Neural progenitor cell (in vitro differentiated cells): ENCODE data around the gene SERGEF.

Experiments
- EZH2 ChIP-seq: fragments of 200-600 bp; sonication (generic); IDR thresholded peaks from 2 replicates; pipeline ENCODE4 v1.6.1; 2017; ENCODE audit warnings: antibody characterized with exemption, mild to moderate bottlenecking, moderate library complexity
- TF ChIP-seq, protein P1 (sequence below): fragments of 200-600 bp; sonication (generic); IDR thresholded peaks from 2 replicates; pipeline ENCODE4 v1.5.1; 2017; ENCODE audit warnings: antibody characterized with exemption, mild to moderate bottlenecking

DNA sequence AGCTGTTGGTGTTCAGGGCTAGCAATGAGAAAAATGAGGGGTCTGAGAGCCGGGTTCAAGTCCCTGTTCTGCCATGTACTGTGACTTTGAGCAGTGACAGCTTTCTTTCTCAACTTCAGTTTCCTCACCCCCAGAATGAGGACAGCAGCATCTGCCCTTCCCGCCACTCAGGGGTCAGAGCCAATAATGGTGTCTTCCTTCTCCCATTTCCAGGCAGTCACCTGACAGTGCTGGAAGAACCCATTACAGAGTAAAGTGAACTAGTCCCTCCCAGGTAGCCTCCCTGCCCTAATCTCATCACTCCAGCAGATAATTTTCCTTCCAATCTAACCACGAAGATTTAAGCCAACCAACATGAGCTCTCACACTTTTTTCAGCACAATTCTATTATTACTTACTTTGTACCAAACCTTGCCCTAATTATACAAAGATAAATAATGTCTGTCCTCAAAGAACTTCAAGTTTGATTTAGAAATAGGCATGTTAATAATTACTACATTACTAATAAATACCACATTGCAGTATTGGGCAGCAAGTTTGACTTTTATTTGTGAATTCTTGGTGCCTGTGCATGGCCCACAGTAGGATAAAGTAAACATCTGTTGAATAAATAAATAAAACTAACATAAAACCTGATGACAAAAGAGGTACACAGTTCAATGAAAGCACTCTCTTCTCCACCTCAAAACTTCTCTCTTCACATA is 61.0 kb downstream of the SERGEF start:
- TF ChIP-seq, protein P1, sequence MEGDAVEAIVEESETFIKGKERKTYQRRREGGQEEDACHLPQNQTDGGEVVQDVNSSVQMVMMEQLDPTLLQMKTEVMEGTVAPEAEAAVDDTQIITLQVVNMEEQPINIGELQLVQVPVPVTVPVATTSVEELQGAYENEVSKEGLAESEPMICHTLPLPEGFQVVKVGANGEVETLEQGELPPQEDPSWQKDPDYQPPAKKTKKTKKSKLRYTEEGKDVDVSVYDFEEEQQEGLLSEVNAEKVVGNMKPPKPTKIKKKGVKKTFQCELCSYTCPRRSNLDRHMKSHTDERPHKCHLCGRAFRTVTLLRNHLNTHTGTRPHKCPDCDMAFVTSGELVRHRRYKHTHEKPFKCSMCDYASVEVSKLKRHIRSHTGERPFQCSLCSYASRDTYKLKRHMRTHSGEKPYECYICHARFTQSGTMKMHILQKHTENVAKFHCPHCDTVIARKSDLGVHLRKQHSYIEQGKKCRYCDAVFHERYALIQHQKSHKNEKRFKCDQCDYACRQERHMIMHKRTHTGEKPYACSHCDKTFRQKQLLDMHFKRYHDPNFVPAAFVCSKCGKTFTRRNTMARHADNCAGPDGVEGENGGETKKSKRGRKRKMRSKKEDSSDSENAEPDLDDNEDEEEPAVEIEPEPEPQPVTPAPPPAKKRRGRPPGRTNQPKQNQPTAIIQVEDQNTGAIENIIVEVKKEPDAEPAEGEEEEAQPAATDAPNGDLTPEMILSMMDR, result no peak
- no peak for TF ChIP-seq EZH2
